GM19452 (cell line): ENCODE measurements around the gene NF1.
"Not testable (repeated sequence)": the region's sequence is repeated elsewhere in the genome, so short reads cannot be mapped to it uniquely, and the experiment has no call there.

Experiments used
- ATAC-seq: cut with Tn5 transposase; IDR thresholded peaks from one replicate; pipeline ENCODE4 v1.9.1; 2021; ENCODE audit not compliant: unreplicated experiment

NF1 gene

DNA sequence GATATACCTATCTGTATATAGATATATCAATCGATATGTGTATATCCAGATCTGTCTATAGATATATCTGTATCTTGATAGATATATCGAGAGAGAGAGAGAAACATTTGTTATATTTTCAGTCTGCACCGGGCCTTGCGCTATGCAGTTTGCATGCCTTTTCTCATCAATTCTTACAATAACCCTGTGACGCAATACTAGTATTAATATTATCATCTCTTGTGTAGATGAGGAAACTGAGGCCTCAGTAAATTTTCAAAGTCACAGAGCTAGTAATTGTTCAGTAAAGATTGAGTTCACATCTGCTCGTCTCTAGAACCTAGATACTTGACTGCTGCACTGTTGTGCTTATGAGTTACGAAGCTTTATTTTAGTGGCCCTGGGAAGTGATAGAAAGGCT, 77.6 kb downstream of the NF1 start:
- no peak for ATAC-seq

DNA sequence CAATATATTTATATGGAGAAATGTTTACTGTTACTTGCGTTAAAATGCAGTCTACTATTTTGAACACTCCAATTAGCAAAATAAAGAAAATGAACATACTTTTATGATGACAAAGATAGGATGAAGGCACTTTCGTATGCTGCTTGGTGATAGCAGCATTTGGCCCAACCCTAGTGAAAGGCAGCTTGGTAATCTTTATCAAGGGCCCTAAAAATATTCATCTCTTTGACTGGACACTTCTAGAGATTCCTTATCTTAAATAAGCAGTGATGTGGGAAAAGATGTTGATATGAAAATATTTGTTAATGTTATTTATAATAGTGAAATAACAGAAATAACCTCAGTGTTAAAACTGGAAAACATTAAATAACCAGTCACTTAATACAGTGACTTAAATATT, 79.4 kb downstream of the NF1 start:
- no peak for ATAC-seq

DNA sequence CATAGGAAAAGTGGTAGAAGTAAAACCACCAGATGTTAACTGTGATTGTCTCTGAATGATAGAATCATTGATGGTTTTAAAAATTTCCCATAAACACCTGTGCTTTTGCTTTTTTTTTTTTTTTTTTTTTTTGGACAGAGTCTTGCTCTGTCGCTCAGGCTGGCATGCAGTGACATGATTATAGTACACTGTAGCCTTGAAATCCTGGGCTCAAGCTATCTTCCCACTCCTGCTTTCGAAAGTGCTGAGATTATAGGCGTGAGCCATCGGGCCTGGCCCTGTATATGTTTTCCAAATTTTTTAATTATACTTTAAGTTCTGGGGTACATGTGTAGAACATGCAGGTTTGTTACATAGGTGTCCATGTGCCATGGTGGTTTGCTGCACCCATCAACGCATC, 80.5 kb downstream of the NF1 start:
- no peak for ATAC-seq

DNA sequence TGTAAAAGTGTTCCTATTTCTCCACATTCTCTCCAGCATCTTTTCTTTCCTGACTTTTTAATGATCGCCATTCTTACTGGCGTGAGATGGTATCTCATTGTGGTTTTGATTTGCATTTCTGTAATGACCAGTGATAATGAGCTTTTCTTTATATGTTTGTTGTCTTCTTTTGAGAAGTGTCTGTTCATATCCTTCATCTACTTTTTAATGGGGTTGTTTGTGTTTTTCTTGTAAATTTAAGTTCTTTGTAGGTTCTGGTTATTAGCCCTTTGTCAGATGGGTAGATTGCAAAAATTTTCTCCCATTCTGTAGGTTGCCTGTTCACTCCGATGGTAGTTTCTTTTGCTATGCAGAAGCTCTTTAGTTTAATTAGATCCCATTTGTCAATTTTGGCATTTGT, 81.4 kb downstream of the NF1 start:
- ATAC-seq: not testable (repeated sequence)

DNA sequence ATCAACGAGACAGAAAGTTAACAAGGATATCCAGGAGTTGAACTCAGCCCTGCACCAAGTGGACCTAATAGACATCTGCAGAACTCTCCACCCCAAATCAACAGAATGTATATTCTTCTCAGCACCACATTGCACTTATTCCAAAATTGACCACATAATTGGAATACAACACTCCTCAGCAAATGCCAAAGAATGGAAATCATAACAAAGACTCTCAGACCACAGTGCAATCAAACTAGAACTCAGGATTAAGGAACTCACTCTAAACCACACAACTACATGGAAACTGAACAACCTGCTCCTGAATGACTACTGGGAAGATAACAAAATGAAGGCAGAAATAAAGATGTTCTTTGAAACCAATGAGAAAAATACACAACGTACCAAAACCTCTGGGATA, 84.2 kb downstream of the NF1 start:
- not testable (repeated sequence) for ATAC-seq

DNA sequence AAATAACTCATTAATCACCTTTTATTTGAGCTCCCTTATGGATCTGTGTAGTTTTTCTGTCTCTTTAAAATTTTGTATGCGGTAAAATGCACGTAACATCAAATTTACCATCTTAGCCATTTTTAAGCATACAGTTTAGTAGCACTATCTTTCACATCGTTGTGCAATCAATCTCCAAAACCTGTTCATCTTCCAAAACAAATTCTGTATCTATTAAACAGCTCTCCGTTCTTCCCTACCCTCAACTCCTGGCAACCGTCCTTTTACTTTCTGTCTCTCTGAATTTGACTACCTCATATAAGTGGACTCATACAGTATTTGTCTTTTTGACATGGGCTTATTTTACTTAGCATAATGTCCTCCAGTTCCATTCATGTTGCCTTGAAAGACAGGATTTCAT, 100.5 kb downstream of the NF1 start:
- ATAC-seq: no peak

DNA sequence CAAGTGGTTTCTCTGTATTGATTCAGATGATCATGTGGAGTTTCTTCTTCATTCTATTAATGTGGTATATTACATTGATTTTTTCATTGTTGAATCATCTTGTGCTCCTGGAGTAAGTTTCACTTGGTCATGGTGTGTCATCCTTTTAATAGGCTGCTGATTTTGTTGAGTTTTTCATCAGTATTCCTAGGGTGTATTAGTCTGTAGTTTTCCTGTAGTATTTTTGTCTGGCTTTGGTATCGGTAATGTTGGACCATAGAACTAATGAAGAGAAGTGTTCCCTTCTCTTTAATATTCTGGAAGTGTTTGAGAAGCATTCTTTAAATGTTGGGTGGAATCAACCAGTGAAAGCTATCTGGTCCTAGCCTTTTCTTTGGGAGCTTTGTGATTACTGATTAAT, 103.2 kb downstream of the NF1 start:
- ATAC-seq: no peak

DNA sequence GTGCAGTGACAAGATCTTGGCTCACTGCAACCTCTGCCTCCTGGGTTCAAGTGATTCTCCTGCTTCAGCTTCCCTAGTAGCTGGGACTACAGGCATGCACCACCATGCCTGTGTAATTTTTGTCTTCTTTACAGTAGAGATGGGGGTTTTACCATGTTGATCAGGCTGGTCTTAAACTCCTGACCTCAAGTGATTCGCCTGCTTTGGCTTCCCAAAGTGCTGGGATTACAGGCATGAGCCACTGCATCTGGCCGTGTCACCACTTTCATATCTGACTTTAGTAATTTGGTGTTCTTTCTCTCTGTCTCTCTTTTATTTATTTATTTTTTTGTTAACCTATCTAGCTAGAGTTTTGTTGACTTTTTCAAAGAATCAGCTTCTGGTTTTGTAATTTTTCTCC, 103.9 kb downstream of the NF1 start:
- not testable (repeated sequence) for ATAC-seq

DNA sequence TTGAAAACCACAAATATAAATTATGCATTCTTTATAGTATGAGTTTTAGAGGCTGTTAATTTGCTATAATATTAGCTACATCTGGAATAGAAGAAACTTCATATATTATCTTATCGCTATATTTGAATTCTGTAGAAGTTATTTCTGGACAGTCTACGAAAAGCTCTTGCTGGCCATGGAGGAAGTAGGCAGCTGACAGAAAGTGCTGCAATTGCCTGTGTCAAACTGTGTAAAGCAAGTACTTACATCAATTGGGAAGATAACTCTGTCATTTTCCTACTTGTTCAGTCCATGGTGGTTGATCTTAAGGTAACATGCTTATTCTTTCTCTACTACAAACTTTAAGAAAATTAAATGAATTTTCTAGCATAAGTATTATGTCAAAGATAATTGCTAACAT, 105.5 kb downstream of the NF1 start:
- ATAC-seq: no peak

DNA sequence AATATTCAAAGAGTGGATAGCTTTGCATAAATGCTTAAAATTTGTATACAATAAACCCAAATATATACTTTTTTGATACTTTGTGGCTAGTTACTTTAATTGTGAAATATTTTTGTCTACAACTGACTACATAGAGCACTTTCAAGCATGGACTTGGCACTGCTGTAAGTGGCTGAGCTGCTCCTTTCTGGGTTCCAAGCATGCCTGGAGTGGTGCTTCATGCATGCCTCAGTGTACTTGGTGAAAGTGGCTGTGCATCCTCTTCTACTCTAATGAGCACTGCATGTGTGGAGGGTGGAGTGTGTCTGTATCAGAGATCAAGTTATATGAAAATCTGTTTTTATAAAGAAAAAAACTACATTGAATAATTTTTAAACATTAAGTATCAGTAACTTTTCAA, 108.2 kb downstream of the NF1 start:
- no peak for ATAC-seq

DNA sequence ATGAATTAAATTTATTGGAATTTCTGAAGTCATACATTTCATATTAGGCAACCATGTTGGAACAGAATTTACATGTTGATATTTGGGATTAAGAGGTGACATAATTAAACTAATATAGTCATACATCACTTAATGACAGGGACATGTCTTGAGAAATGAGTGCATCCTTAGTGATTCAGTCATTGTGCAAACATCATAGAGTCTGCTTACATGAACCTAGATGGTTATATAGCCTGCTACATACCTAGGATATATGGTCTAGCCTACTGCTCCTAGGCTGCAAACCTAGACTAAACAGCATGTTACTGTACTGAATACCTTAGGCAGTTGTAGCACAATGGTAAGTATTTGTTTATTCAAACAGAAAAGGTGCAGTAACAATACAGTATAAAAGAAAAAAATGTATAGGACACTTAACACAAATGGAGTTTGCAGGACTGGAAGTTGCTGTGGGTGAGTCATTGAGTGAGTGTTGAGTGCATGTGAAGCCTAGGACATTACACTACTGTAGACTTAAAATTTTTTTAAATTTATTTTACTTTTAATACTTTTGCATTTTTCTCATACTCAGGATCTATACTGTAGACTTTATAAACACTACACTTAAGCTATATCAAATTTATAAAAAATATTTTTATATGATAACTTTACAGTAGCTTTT, 116.7 kb downstream of the NF1 start:
- ATAC-seq: no peak

DNA sequence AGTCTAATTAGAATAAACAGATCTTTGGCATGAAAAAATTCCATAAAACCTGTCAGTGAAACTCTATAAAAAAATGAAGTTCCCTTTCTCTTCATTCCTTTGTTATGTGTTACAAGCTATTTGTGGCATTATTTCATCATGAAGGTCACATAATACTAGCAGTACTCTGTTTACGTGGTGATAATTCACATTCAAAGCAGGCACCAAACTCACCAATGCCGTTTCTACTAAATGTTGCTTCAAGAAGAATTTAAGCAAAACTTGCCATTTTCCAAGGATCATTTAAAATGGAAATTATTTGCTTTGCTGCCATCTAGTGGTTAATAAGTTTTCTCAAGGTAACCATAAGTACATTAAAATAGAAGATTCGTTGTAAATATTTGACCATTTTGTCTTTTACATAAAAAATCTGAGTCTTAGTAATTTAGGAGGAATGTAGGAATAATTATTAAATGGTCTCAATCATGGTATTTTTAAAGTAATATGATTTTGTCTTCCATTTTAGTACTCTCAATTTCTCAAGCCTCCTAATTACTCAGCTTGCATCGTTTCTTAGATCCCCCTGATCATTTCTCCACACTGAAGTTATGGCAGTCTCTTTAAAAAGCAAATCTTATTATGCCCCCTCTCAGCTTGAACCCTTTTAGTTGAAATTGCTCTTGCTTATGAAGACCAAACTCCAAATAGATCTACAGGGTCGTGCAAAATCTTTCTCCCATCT, 121.4 kb downstream of the NF1 start:
- ATAC-seq: no peak

DNA sequence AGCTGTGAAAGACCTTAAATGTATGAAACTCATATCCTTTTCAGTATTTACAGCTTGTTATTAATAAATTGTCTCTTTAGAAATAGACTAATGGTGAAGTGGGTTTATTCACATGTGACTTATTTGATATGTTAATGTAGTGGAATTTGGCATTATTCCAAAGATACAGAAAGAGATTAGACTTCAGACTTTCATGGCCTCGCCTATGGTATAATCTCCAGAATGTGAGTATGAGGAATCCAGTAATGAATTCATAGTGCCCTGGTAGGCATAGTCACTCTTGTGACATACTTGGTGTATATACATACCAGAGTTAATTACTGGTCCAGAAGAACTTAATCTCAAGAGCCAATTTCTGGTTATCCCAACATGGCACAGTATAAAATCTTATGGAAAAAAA, 129.6 kb downstream of the NF1 start:
- no peak for ATAC-seq

DNA sequence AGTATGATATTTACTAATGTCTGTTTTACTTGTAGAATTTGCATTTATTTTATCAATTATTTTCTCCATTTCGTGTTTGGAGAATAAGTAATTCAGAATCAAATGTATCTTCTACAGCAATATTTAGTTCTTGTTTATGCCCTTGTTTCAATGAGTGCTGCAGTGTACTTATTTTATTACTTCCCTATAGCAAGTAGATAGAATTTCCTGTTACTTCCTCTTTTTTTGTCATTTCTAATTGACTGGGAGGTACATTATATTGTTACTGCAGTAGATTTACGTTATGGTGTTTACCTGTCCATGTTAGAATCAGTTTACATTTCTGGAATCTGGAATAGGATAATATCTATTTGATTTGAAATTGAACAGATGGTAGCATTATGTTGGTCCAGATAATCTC, 131.1 kb downstream of the NF1 start:
- no peak for ATAC-seq

DNA sequence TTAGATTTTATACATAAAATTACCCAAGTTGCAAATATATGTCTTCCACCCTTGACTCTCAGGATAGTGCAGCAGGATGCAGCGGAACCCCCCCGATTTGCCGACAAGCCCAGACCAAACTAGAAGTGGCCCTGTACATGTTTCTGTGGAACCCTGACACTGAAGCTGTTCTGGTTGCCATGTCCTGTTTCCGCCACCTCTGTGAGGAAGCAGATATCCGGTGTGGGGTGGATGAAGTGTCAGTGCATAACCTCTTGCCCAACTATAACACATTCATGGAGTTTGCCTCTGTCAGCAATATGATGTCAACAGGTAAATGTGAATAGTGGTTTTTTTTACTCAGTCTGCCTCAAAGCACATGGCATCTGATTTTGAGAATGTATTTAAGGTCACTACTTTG, 131.6 kb downstream of the NF1 start:
- ATAC-seq: no peak

DNA sequence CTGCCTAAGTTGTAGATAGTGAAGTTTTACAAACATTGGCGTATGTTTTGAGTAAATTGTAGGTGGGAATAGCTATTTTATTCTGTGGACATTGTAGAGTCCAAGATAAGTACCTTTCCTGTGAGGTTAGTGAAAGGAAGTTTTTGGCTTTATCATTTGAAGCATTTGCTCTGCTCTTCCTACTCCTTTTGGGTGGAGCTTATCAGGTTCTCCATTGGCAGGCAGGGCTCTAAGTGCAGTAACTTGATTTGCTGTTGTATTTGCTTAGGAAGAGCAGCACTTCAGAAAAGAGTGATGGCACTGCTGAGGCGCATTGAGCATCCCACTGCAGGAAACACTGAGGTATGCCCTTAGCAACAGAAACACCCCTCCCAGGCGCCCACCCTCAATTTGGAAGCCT, 132.2 kb downstream of the NF1 start:
- ATAC-seq: no peak

DNA sequence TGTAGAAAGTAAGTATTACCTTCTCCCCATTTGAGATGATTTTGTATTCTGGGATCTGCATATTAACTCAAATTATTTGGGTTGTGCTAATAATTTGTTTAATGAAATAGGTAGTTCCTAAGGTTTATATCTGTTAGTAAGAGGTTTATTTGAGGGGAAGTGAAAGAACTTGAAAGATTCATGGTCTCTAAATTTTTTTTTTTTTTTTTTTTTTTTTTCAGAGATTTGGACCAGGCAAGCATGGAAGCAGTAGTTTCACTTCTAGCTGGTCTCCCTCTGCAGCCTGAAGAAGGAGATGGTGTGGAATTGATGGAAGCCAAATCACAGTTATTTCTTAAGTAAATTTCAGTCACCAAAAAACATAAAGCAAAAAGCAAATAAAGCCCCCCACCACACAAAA, 137.1 kb downstream of the NF1 start:
- ATAC-seq: no peak

DNA sequence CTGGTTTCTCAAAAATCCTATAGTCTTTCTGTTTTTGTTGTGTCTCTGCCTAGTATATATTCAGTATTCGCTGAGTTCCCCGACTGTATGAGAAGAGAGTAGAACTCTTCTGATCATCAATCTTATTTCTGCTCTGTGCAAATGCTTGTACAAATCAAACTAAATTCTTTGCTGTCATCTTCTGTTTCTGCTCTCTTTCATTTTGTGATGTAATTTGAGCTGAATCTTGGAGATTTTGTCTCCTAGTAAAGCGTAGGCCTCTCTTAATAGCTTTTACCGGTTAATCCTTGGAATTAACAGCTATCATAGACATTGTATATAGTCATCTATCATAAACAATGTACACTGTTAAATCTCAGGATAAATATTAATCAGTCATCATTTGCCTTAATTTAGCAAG, 140.3 kb downstream of the NF1 start:
- ATAC-seq: no peak

DNA sequence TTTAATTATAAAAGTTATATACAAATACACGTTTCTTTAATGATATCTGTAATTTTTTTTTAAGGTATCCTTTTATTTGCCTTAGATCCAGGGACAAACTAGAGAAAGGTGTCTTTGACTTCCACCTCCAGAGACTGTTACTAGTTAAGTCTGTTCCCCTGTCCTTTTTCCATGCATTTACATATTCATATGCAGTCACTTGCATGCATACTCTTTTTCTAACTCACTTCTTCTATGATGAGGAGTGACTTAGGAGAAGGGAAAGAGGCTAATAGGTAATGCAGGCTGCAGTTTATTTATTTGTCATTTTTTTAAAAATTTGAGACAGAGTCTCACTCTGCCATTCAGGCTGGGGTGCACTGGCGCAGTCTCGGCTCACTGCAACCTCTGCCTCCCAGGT, 141.4 kb downstream of the NF1 start:
- no peak for ATAC-seq

DNA sequence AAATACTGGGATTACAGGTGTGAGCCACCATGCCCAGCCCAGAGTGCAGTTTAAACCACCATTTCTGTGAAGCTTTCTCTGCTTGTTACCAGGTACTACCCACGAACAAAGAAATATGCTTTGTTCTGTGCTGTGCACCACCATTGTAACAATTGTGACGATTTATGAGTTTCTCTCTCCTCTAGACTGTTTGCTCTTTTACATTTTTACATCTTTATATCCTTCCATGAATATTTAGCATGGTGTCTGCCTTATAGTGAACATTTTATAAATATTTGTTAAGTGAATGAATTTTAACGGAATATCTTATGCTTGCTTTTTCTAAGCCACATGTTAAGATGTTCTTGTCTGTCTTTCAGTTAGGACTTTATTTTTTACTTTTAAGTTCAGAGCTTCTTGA, 141.9 kb downstream of the NF1 start:
- ATAC-seq: no peak

DNA sequence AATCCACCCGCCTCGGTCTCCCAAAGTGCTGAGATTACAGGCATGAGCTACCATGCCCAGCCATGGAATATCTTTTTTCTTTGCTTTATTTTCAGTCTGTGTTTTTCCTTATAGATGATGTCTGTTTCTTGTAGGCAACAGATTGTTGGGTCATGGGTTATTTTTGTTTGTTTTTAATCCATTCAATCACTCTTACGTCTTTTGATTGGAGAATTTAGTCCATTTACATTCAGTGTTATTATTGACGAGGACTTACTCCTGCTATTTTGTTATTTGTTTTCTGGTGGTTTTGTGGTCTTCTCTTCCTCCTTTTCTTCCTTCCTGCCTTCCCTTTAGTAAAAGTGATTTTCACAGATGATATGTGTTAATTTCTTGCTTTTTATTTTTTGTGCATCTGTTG, 146.3 kb downstream of the NF1 start:
- no peak for ATAC-seq

DNA sequence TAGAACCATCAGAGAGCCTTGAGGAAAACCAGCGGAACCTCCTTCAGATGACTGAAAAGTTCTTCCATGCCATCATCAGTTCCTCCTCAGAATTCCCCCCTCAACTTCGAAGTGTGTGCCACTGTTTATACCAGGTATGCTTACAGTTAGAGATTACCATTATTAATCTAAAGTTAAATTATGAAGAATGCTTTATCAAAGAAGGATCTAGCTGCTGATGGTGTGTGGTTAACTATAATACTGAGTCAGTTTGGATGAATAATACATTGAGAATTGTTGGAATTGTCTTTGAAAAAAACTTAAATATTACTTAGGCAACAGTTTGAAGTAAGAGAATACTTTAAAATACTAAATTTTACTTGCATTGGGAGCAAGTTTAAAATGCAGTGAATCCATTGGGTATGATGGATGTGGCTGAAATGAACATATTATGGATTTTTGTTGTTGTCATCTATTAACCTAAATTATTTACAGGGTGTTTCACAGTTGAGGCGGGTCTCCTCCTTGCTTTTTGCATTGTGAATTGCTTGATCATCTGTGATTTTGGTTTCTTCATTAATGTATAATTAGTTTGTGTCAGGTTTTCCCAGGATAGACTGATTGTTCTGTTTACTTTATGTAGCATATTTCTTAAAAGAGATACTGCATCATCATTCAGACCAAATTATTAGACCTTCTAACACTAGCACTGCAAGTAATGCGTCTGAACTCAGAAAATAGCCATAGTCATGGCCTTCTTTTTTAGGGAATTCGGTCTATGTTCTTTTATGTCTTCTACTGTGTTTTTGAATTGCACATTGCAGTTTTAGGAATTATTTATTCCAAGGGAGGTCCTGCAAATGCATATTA, 154.4 kb downstream of the NF1 start:
- no peak for ATAC-seq
